ENCODE results near the gene THSD4.
"Not testable (repeated sequence)": the region's sequence is repeated elsewhere in the genome, so short reads cannot be mapped to it uniquely, and the experiment has no call there.

THSD4 gene

DNA sequence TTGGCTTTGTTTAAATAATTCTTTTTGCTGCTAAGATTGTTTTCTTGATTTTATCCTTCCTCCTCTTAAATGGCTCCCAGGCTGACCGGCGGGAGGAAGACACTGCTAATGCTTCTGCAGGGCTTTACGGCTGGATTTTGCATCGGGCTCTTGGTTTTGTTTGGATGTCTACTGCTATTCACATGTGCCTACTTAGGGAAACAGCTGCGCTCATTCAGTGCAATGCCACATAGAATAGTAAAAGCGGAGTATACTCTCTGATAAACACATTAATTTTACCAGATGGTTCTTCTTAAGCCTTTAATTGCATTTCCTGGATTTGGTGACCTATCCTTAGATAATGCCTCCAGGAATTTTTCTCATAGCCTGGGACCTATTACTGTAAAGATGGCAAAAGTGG, 146.6 kb downstream of the THSD4 start:
- Histone ChIP-seq H3K9ac (ENCODE audit: low read length) (no peak overlapping the region), H3K4me3 (ENCODE audit: low read depth, low read length) (no peak overlapping the region), H3K27ac (ENCODE audit: low read depth, low read length) (no peak overlapping the region), H3K27me3 (ENCODE audit: control insufficient read depth, insufficient read depth, low read length) (no peaks in the 10 kb centered on the region), H3K36me3 (ENCODE audit: control insufficient read depth, insufficient read depth, low read length) (no peaks in the 10 kb centered on the region), H3K9me3 (ENCODE audit: control insufficient read depth, insufficient read depth, low read depth, low read length) (peaks cover 10% of the 10 kb centered on the region), H3K4me1 (ENCODE audit: control insufficient read depth, insufficient read depth, low read length) (no peaks in the 10 kb centered on the region)

DNA sequence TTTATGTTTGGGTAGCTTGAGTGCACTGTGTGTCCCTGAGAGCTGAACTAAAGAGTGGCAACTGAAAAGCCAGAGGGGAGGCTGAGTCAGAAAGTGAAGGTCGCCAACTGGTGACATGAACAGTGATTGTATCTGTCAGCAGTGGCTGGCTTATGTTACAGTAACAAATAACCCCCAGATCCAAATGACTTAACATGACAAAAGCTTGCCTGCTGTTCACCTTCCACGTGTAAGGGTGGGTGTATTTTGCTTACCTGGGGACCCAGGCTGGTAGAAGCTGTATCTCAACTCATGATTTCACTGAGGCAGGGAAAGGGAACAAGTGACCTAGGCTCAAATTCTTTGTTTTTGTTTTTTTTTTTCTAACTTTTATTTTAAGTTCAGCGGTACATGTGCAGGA, 147.3 kb downstream of the THSD4 start:
- Histone ChIP-seq H3K9me3 (ENCODE audit: control insufficient read depth, insufficient read depth, low read depth, low read length) (peaks cover 10% of the 10 kb centered on the region), H3K36me3 (ENCODE audit: control insufficient read depth, insufficient read depth, low read length) (no peaks in the 10 kb centered on the region), H3K4me1 (ENCODE audit: control insufficient read depth, insufficient read depth, low read length) (no peaks in the 10 kb centered on the region), H3K27ac (ENCODE audit: low read depth, low read length) (no peak overlapping the region), H3K27me3 (ENCODE audit: control insufficient read depth, insufficient read depth, low read length) (no peaks in the 10 kb centered on the region), H3K9ac (ENCODE audit: low read length) (no peak overlapping the region), H3K4me3 (ENCODE audit: low read depth, low read length) (no peak overlapping the region)

DNA sequence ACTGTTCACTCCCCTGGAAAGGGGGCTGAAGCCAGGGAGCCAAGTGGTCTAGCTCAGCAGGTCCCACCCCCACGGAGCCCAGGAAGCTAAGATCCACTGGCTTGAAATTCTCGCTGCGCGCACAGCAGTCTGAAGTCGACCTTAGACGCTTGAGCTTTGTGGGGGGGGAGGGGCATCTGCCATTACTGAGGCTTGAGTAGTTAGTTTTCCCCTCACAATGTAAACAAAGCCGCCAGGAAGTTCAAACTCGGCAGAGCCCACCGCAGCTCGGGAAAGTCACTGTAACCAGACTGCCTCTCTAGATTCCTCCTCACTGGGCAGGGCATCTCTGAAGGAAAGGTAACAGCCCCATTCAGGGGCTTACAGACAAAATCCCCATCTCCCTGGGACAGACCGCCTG, 150.3 kb downstream of the THSD4 start:
- not testable (repeated sequence) for H3K4me3 ChIP-seq (ENCODE audit: low read depth, low read length); H3K36me3 ChIP-seq (ENCODE audit: control insufficient read depth, insufficient read depth, low read length); H3K4me1 ChIP-seq (ENCODE audit: control insufficient read depth, insufficient read depth, low read length); H3K27me3 ChIP-seq (ENCODE audit: control insufficient read depth, insufficient read depth, low read length); H3K27ac ChIP-seq (ENCODE audit: low read depth, low read length); H3K9ac ChIP-seq (ENCODE audit: low read length)
- peaks cover 14% of the 10 kb centered on the region for H3K9me3 ChIP-seq (ENCODE audit: control insufficient read depth, insufficient read depth, low read depth, low read length)

DNA sequence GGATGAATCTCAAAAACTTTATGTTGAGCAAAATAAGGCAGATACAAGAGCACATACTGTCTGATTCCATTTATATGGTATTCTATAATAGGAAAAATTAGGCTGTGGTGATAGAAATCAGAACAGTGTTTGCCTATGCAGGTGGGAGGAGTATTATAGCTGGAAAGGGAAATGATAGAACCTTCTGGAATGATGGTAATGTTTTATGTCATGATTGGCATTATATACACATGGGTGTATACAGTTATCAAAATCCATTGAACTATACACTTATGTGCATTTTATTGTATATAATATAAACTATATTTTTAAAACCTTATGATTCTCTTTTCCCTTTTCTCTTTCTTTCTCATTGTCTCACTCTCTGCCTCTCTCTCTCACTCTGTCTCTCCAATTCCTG, 156.1 kb downstream of the THSD4 start:
- Histone ChIP-seq H3K27me3 (ENCODE audit: control insufficient read depth, insufficient read depth, low read length) (no peaks in the 10 kb centered on the region), H3K9me3 (ENCODE audit: control insufficient read depth, insufficient read depth, low read depth, low read length) (peaks cover 4% of the 10 kb centered on the region; the same call in 1 of the 2 replicates), H3K4me3 (ENCODE audit: low read depth, low read length) (no peak overlapping the region), H3K36me3 (ENCODE audit: control insufficient read depth, insufficient read depth, low read length) (no peaks in the 10 kb centered on the region), H3K9ac (ENCODE audit: low read length) (no peak overlapping the region), H3K4me1 (ENCODE audit: control insufficient read depth, insufficient read depth, low read length) (peaks cover 16% of the 10 kb centered on the region), H3K27ac (ENCODE audit: low read depth, low read length) (no peak overlapping the region)

DNA sequence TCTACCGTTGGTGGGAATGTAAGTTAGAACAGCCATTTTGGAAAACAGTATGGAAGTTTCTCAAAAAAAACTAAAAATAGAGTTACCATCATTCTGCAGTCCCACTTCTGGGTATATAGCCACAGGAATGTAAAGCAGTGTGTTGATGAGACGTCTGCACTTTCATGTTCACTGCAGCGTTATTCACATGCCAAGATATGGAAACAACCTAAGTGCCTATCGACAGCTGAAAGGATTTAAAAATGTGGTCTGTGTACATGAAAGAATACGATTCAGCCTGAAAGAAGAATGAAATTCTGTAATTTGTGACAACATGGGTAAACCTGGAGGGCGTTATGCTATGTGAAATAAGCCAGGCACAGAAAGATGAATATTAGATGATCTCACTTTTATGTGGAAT, 157.7 kb downstream of the THSD4 start:
- no peaks in the 10 kb centered on the region for H3K27me3 ChIP-seq (ENCODE audit: control insufficient read depth, insufficient read depth, low read length)
- peaks cover 4% of the 10 kb centered on the region; the same call in 1 of the 2 replicates for H3K9me3 ChIP-seq (ENCODE audit: control insufficient read depth, insufficient read depth, low read depth, low read length)
- no peak overlapping the region for H3K27ac ChIP-seq (ENCODE audit: low read depth, low read length)
- H3K9ac ChIP-seq (ENCODE audit: low read length), result no peak overlapping the region
- no peak overlapping the region for H3K4me3 ChIP-seq (ENCODE audit: low read depth, low read length)
- H3K4me1 ChIP-seq (ENCODE audit: control insufficient read depth, insufficient read depth, low read length), result peaks cover 16% of the 10 kb centered on the region
- no peaks in the 10 kb centered on the region for H3K36me3 ChIP-seq (ENCODE audit: control insufficient read depth, insufficient read depth, low read length)

DNA sequence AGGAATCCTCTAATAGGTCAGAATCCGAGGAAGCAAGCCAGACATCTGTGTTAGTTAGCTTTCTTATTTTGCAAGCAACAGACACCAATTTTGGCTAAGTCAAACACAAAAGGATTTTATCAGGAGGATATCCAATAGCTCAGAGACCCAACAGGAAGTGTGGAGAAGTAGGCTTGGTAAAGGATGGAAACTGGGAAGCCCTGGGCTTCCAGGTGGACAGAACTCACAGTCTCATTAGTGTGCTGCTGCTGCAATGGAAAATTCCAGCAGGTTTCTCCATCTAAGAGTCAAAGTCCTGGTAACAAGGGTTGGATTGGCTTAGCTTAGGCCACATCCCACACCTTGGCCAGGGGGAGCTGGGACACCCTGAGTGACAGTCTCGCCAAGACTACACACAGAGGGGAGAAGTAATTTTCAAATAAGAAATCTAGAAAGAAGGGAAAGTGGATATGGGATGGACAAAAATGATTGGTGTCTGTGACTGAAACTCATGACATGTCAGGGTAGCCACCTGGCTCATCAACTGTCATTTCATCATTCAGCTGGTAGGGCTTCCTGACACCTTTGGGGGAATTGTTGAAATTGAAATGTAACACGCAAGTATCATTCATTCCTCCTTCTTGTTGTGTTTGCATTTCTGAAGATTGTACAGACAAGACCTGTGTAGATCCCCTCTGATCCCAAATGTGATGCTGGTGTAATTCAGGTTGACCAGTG, 158.6 kb downstream of the THSD4 start:
- Histone ChIP-seq H3K4me1 (ENCODE audit: control insufficient read depth, insufficient read depth, low read length) (peaks cover 16% of the 10 kb centered on the region), H3K9me3 (ENCODE audit: control insufficient read depth, insufficient read depth, low read depth, low read length) (peaks cover 4% of the 10 kb centered on the region; the same call in 1 of the 2 replicates), H3K27ac (ENCODE audit: low read depth, low read length) (no peak overlapping the region), H3K27me3 (ENCODE audit: control insufficient read depth, insufficient read depth, low read length) (no peaks in the 10 kb centered on the region), H3K36me3 (ENCODE audit: control insufficient read depth, insufficient read depth, low read length) (no peaks in the 10 kb centered on the region), H3K9ac (ENCODE audit: low read length) (no peak overlapping the region), H3K4me3 (ENCODE audit: low read depth, low read length) (no peak overlapping the region)

DNA sequence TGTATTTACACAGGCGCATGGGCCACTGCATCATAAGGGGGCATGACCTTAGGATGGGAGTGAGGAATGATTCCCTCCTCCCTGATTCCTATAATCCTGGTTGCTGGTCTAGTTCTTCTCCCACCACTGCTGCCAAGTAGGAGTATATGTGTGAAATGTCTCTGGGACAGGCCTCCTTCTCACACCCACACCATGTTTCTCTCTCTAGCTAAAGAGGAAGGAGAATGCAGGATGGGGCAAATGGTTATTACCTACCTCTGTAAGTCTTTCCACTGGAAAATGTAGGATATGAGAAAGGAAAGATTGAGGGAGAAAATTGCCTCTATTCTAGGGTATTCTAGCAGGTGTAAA, 159.2 kb downstream of the THSD4 start:
- H3K36me3 ChIP-seq (ENCODE audit: control insufficient read depth, insufficient read depth, low read length), result no peaks in the 10 kb centered on the region
- no peak overlapping the region for H3K9ac ChIP-seq (ENCODE audit: low read length)
- peaks cover 4% of the 10 kb centered on the region; the same call in 1 of the 2 replicates for H3K9me3 ChIP-seq (ENCODE audit: control insufficient read depth, insufficient read depth, low read depth, low read length)
- no peaks in the 10 kb centered on the region for H3K27me3 ChIP-seq (ENCODE audit: control insufficient read depth, insufficient read depth, low read length)
- no peak overlapping the region for H3K27ac ChIP-seq (ENCODE audit: low read depth, low read length)
- peaks cover 16% of the 10 kb centered on the region for H3K4me1 ChIP-seq (ENCODE audit: control insufficient read depth, insufficient read depth, low read length)
- no peak overlapping the region for H3K4me3 ChIP-seq (ENCODE audit: low read depth, low read length)

DNA sequence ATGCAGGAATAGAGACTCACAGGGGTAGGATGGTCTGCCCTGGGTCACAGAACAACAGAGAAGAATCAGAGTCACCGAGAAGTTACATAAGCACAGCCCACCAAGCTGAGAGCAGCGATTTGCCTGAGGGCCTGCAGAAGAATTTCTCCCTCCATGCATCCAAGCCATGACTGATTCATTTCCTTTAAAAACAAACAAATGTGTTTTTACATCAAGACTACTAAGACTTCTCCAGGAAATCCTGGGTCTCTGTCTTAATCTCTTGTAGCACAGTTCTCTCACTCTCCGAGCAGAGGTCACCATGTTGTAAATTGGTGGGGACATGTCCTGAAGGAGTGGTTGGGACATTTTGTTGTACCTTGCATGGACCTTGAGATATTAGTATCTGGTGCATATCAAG, 159.8 kb downstream of the THSD4 start:
- H3K27ac ChIP-seq (ENCODE audit: low read depth, low read length), result no peak overlapping the region
- no peaks in the 10 kb centered on the region for H3K36me3 ChIP-seq (ENCODE audit: control insufficient read depth, insufficient read depth, low read length)
- peaks cover 16% of the 10 kb centered on the region for H3K4me1 ChIP-seq (ENCODE audit: control insufficient read depth, insufficient read depth, low read length)
- H3K9ac ChIP-seq (ENCODE audit: low read length), result no peak overlapping the region
- peaks cover 4% of the 10 kb centered on the region; the same call in 1 of the 2 replicates for H3K9me3 ChIP-seq (ENCODE audit: control insufficient read depth, insufficient read depth, low read depth, low read length)
- H3K27me3 ChIP-seq (ENCODE audit: control insufficient read depth, insufficient read depth, low read length), result no peaks in the 10 kb centered on the region
- H3K4me3 ChIP-seq (ENCODE audit: low read depth, low read length), result no peak overlapping the region

DNA sequence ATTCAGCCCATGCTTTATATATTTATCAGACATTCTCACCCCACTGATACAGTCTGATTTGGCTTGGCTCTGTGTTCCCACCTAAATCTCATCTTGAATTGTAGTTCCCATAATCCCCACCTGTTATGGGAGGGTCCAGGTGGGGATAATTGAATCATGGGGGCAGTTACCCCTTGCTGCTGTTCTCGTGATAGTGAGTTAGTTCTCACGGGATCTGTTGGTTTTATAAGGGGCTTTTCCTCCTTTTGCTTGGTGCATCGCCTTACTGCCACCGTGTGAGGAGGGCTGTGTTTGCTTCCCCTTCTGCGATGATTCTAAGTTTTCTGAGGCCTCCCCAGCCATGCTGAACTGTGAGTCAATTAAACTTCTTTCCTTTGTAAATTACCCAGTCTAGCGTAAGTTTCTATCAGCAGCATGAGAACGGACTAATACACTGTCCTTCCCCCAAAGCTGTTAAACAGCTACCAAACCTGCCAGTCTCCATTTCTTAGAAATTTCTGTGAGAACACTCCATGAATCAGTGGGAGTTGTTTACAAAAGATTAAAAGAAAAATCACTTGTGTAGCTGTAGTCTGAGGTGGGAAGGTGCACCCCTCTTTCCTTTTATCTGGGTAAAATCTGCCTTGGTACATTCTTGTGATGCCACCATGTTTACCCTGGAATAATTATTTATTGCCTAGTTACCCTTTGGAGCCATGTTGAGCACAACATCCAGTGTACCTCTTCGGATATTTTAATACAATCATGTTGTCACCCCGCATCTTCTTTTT, 160.5 kb downstream of the THSD4 start:
- peaks cover 17% of the 10 kb centered on the region for H3K4me1 ChIP-seq (ENCODE audit: control insufficient read depth, insufficient read depth, low read length)
- H3K27me3 ChIP-seq (ENCODE audit: control insufficient read depth, insufficient read depth, low read length), result no peaks in the 10 kb centered on the region
- H3K27ac ChIP-seq (ENCODE audit: low read depth, low read length), result no peak overlapping the region
- H3K4me3 ChIP-seq (ENCODE audit: low read depth, low read length), result no peak overlapping the region
- H3K9ac ChIP-seq (ENCODE audit: low read length), result no peak overlapping the region
- no peaks in the 10 kb centered on the region for H3K36me3 ChIP-seq (ENCODE audit: control insufficient read depth, insufficient read depth, low read length)
- H3K9me3 ChIP-seq (ENCODE audit: control insufficient read depth, insufficient read depth, low read depth, low read length), result no peaks in the 10 kb centered on the region

DNA sequence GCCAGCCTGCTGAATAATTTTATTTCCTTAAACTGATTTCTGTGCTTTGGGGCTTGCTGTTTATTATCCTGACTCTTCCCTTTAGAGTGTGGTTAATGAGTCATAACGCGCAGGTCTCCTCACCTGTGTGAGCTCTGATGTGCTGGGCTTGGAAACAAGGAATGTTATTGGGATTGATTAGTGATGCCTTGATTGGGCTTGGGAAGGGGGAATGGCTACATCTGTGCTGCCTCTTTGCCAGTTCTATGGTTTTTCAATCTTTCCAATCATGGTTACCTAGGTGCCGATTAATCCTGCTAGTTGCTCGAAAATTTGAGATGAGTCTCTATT, 161.0 kb downstream of the THSD4 start:
- Histone ChIP-seq H3K27ac (ENCODE audit: low read depth, low read length) (no peak overlapping the region), H3K9me3 (ENCODE audit: control insufficient read depth, insufficient read depth, low read depth, low read length) (no peaks in the 10 kb centered on the region), H3K36me3 (ENCODE audit: control insufficient read depth, insufficient read depth, low read length) (no peaks in the 10 kb centered on the region), H3K4me1 (ENCODE audit: control insufficient read depth, insufficient read depth, low read length) (peaks cover 23% of the 10 kb centered on the region), H3K4me3 (ENCODE audit: low read depth, low read length) (no peak overlapping the region), H3K27me3 (ENCODE audit: control insufficient read depth, insufficient read depth, low read length) (no peaks in the 10 kb centered on the region), H3K9ac (ENCODE audit: low read length) (no peak overlapping the region)

DNA sequence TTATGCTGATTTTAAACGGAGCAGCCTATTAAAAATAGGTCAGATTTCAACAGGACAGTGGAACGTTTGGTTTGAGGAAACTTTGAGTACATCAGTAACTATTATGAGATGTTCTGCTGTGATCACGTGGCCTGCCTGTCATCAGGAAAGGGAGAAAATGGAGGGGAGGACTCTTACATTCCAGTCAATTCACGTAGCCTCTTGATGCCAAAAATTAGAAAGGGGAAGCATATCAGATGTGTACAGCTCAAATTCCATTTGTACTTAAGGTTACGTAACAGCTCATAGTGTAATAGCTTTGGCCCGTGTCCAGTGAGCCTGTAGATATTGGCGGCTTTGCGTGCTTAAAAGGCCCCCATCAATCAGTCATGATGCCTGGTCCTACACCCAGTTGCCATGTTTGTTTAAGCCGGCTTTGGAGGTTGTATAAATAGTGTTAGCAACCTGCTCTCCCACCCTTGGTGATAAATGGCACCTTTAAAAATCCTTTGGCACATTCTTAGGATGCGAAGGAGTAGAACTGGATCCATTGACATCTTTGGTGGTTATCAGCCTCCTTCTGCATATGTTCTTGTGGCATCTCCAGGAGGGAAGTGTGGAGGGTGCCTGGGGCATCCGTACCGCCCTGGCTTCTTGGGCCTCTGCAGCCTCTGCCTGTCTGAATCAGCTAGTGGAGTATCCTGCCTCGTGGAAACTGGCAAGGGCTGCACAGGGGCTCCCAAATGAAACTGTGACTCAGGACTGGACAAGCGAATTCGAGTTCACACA, 163.9 kb downstream of the THSD4 start:
- Histone ChIP-seq H3K9ac (ENCODE audit: low read length) (no peak overlapping the region), H3K4me1 (ENCODE audit: control insufficient read depth, insufficient read depth, low read length) (peaks cover 25% of the 10 kb centered on the region), H3K27ac (ENCODE audit: low read depth, low read length) (no peak overlapping the region)

More for the DNA sequence above, 163.9 kb downstream of the THSD4 start:
- Histone ChIP-seq H3K9me3 (ENCODE audit: control insufficient read depth, insufficient read depth, low read depth, low read length) (no peaks in the 10 kb centered on the region), H3K36me3 (ENCODE audit: control insufficient read depth, insufficient read depth, low read length) (no peaks in the 10 kb centered on the region), H3K4me3 (ENCODE audit: low read depth, low read length) (no peak overlapping the region), H3K27me3 (ENCODE audit: control insufficient read depth, insufficient read depth, low read length) (no peaks in the 10 kb centered on the region)

All from HUES6 (cell line).